ENCODE results near the gene HECW1.

DNA sequence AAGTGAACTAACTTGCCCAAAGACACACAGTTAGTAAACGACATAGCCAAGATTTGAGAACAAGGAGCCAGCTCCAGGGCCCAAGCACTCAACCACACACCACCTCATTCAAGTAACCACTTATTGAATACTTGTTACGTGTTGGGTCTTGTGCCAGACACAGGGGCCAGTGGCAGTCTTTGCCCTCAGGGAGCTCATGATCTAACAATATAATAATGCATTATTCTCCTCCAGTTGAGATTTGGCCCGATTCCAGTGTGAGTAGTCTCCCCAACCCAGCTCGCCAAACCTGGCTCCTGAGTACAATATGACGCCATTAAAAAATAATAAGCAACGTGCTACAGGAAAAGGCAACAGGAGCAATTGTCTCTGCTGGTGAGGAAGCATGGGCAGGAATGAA is 456.1 kb downstream of the HECW1 start:
- TF ChIP-seq, protein P1, sequence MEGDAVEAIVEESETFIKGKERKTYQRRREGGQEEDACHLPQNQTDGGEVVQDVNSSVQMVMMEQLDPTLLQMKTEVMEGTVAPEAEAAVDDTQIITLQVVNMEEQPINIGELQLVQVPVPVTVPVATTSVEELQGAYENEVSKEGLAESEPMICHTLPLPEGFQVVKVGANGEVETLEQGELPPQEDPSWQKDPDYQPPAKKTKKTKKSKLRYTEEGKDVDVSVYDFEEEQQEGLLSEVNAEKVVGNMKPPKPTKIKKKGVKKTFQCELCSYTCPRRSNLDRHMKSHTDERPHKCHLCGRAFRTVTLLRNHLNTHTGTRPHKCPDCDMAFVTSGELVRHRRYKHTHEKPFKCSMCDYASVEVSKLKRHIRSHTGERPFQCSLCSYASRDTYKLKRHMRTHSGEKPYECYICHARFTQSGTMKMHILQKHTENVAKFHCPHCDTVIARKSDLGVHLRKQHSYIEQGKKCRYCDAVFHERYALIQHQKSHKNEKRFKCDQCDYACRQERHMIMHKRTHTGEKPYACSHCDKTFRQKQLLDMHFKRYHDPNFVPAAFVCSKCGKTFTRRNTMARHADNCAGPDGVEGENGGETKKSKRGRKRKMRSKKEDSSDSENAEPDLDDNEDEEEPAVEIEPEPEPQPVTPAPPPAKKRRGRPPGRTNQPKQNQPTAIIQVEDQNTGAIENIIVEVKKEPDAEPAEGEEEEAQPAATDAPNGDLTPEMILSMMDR (IDR thresholded peaks at IDR 0.05) = no peak
- TF ChIP-seq, protein P2, sequence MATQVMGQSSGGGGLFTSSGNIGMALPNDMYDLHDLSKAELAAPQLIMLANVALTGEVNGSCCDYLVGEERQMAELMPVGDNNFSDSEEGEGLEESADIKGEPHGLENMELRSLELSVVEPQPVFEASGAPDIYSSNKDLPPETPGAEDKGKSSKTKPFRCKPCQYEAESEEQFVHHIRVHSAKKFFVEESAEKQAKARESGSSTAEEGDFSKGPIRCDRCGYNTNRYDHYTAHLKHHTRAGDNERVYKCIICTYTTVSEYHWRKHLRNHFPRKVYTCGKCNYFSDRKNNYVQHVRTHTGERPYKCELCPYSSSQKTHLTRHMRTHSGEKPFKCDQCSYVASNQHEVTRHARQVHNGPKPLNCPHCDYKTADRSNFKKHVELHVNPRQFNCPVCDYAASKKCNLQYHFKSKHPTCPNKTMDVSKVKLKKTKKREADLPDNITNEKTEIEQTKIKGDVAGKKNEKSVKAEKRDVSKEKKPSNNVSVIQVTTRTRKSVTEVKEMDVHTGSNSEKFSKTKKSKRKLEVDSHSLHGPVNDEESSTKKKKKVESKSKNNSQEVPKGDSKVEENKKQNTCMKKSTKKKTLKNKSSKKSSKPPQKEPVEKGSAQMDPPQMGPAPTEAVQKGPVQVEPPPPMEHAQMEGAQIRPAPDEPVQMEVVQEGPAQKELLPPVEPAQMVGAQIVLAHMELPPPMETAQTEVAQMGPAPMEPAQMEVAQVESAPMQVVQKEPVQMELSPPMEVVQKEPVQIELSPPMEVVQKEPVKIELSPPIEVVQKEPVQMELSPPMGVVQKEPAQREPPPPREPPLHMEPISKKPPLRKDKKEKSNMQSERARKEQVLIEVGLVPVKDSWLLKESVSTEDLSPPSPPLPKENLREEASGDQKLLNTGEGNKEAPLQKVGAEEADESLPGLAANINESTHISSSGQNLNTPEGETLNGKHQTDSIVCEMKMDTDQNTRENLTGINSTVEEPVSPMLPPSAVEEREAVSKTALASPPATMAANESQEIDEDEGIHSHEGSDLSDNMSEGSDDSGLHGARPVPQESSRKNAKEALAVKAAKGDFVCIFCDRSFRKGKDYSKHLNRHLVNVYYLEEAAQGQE (IDR thresholded peaks at IDR 0.05; ENCODE audit: insufficient read depth in 1 of 2, low read depth in 2 of 2, low read length in 1 of 2) = no peak
